Spleen (tissue), 11 donors: ENCODE measurements around the gene NUMA1. TPM values are rescaled to one million over a fixed set of nuclear protein-coding genes. Genes with fewer than 3 reads are reported as not detected.
A peak's percentile ranks its signal among the peaks of the same experiment; 100 is the strongest.

ENCODE experiments used
- DNase-seq: peaks from one replicate; pipeline ENCODE4 v3.0.0-alpha.2; 2020
- H3K27ac ChIP-seq, 8 donors: fragments of 200-600 bp; sonication (generic) in 7 of 8; 1 replicate in 4 of 8; 2 replicates in 4 of 8; pipeline versions ENCODE4 v1.5.0 to v1.8.0; 2016 to 2021; ENCODE audit warnings: inconsistent platforms in 4 of 8, mild to moderate bottlenecking in 4 of 8, moderate library complexity in 1 of 8
- H3K27me3 ChIP-seq, 7 donors: fragments of 200-600 bp; sonication (generic) in 6 of 7; replicated peaks in 1 of 7; 1 replicate in 4 of 7; 2 replicates in 3 of 7; pipeline versions ENCODE4 v1.5.0 to v1.8.0; 2016 to 2021; ENCODE audit warnings: inconsistent platforms in 3 of 7, mild to moderate bottlenecking in 1 of 7
- H3K36me3 ChIP-seq, 6 donors: fragments of 200-600 bp; sonication (generic) in 5 of 6; 1 replicate in 4 of 6; 2 replicates in 2 of 6; pipeline versions ENCODE4 v1.5.0 to v1.8.0; 2016 to 2021; ENCODE audit warnings: inconsistent platforms in 2 of 6
- H3K4me1 ChIP-seq, 6 donors: fragments of 200-600 bp; sonication (generic) in 5 of 6; 1 replicate in 3 of 6; 2 replicates in 3 of 6; pipeline versions ENCODE4 v1.5.0 to v1.8.0; 2016 to 2021; ENCODE audit warnings: inconsistent platforms in 3 of 6
- H3K4me3 ChIP-seq, 8 donors: fragments of 200-600 bp; sonication (generic) in 7 of 8; 1 replicate in 4 of 8; 2 replicates in 4 of 8; pipeline versions ENCODE4 v1.5.0 to v1.8.0; 2016 to 2021; ENCODE audit warnings: inconsistent platforms in 4 of 8, mild to moderate bottlenecking in 4 of 8, moderate library complexity in 2 of 8
- H3K9me3 ChIP-seq, 8 donors: fragments of 200-600 bp; sonication (generic) in 7 of 8; 1 replicate in 4 of 8; 2 replicates in 4 of 8; pipeline versions ENCODE4 v1.5.0 to v1.8.0; 2016 to 2021; ENCODE audit warnings: inconsistent platforms in 4 of 8
- CTCF ChIP-seq, 11 experiments: fragments of 200-600 bp in 7 of 11; fragments of 450-650 bp in 4 of 11; sonication (generic) in 4 of 11; IDR thresholded peaks in 8 of 11; conservative IDR thresholded peaks in 3 of 11; 1 replicate in 7 of 11; 2 replicates in 4 of 11; pipeline versions ENCODE4 v1.4.0 to v1.8.0; 2016 to 2021; ENCODE audit warnings: antibody characterized with exemption in 11 of 11, inconsistent platforms in 4 of 11, mild to moderate bottlenecking in 1 of 11
- POLR2A ChIP-seq, 3 donors: fragments of 450-650 bp; IDR thresholded peaks; one replicate each; pipeline ENCODE4 v1.5.1; 2017; ENCODE audit warnings: antibody characterized with exemption in 3 of 3, mild to moderate bottlenecking in 1 of 3
- POLR2AphosphoS5 ChIP-seq, 3 donors: sonication (generic); formaldehyde crosslinking; IDR thresholded peaks; one replicate each; pipeline ENCODE4 v1.5.1; 2017; ENCODE audit warnings: antibody characterized with exemption in 3 of 3
- WGBS, 5 donors: extraction: QIAGEN DNeasy Blood & Tissue Kit in 3 of 5; methylation state at CpG; one replicate each; pipeline versions ENCODE4 v1.1.5 to v1.1.7; 2013 to 2018; 5-methylcytosine and 5-hydroxymethylcytosine counted together
- intact Hi-C: fragments of 100-400 bp; cut with DNase I; formaldehyde crosslinking; loops from one replicate; pipeline ENCODE4 v1.15.0; 2023; ENCODE audit warnings: low total_unique reads
- polyA plus RNA-seq, 3 donors: library from polyadenylated mRNA; stranded (reverse); fragments of 200-250 nt; gene quantifications; one replicate each; pipeline ENCODE4 v1.2.1, GENCODE V29; 2013
- total RNA-seq, 7 donors: library from RNA; depleted of rRNA in 3 of 7; stranded (reverse); fragments of >200 nt in 3 of 7; fragmentation: NEBNext Ultra II Directional in 4 of 7; extraction: Animal tissue kit (Norgen Biotek cat#: 25700) in 4 of 7; gene quantifications; one replicate each; pipeline versions ENCODE4 v1.1.0 to v1.2.1, GENCODE V29; 2016 to 2021
- donor health status: healthy with polysubstance abuse.
- donor health status: DM: no; HTN: no; CAD: no; lungs with moderate emphysema.
- donor health status: DM: no; HTN: no; CAD: no.
- donor health status: Bipolar disorder and iron deficiency.
- donor health status: healthy.
- donor health status: DM: no; HTN: no; CAD: no.
- donor health status: DM: yes; HTN: yes; CAD: no.

NUMA1 gene
- total and polyA plus RNA-seq, 10 donors: 75.5 to 248 (median 185) TPM

- Histone ChIP-seq H3K4me1 (peaks cover 5 to 56% (median 35%) of the 10 kb centered on the region in 6 donors), H3K9me3 (no peaks in the 10 kb centered on the region), H3K4me3 (no peak overlapping the region), H3K36me3 (peaks cover 0 to 38% (median 0%) of the 10 kb centered on the region in 6 donors), H3K27me3 (no peaks in the 10 kb centered on the region), H3K27ac (peak overlapping the region in 3 of 8 donors; percentile 35 to 51 (median 47))
- 62 to 66% (median 65%) methylated on average over 3 of the region's 3 CpGs for WGBS, 5 donors
- intact Hi-C loops: no loop called here
- no peak for DNase-seq
- TF ChIP-seq POLR2AphosphoS5 (IDR thresholded peaks at IDR 0.05) (no peak), CTCF (IDR thresholded peaks at IDR 0.05 in 8 of 11, conservative IDR thresholded peaks at IDR 0.05 in 3 of 11) (no peak)
Measured at GRCh38 chr11:71990701-71991100, 89.6 kb downstream of the NUMA1 start.

GRCh38 chr11:71988050-71988449 lies 92.3 kb downstream of the NUMA1 start:
- DNase-seq: no peak
- peaks cover 5 to 46% (median 31%) of the 10 kb centered on the region in 6 donors for H3K4me1 ChIP-seq
- 81 to 93% (median 88%) methylated on average over 3 of the region's 3 CpGs for whole genome bisulfite sequencing, 5 donors
- no peak overlapping the region for H3K4me3 ChIP-seq
- intact Hi-C loops: no loop called here
- TF ChIP-seq POLR2A (IDR thresholded peaks at IDR 0.05) (no peak), CTCF (IDR thresholded peaks at IDR 0.05 in 8 of 11, conservative IDR thresholded peaks at IDR 0.05 in 3 of 11) (no peak), POLR2AphosphoS5 (IDR thresholded peaks at IDR 0.05) (no peak)
- H3K27me3 ChIP-seq: no peaks in the 10 kb centered on the region
- peaks cover 0 to 57% (median 8%) of the 10 kb centered on the region in 6 donors for H3K36me3 ChIP-seq
- no peak overlapping the region for H3K27ac ChIP-seq
- H3K9me3 ChIP-seq: no peaks in the 10 kb centered on the region

GRCh38 chr11:71987521-71987920 lies 92.8 kb downstream of the NUMA1 start:
- H3K9me3 ChIP-seq: no peaks in the 10 kb centered on the region
- WGBS, 5 donors: 47 to 49% (median 48%) methylated on average over 2 of the region's 2 CpGs
- no peak overlapping the region for H3K4me3 ChIP-seq
- H3K27me3 ChIP-seq: no peaks in the 10 kb centered on the region
- intact Hi-C loops: no loop called here
- H3K36me3 ChIP-seq: peaks cover 0 to 63% (median 9%) of the 10 kb centered on the region in 6 donors
- no peak for DNase-seq
- TF ChIP-seq POLR2AphosphoS5 (IDR thresholded peaks at IDR 0.05) (no peak), CTCF (IDR thresholded peaks at IDR 0.05 in 8 of 11, conservative IDR thresholded peaks at IDR 0.05 in 3 of 11) (no peak), POLR2A (IDR thresholded peaks at IDR 0.05) (no peak)
- no peak overlapping the region for H3K27ac ChIP-seq
- peaks cover 5 to 41% (median 25%) of the 10 kb centered on the region in 6 donors for H3K4me1 ChIP-seq

- Histone ChIP-seq H3K4me1 (peaks cover 0 to 27% (median 11%) of the 10 kb centered on the region in 6 donors), H3K4me3 (no peak overlapping the region), H3K9me3 (no peaks in the 10 kb centered on the region), H3K27me3 (no peaks in the 10 kb centered on the region), H3K27ac (peak overlapping the region in 5 of 8 donors; percentile 2 to 49 (median 24)), H3K36me3 (peaks cover 0 to 65% (median 9%) of the 10 kb centered on the region in 6 donors)
- 58 to 74% (median 70%) methylated on average over 2 of the region's 2 CpGs for WGBS, 5 donors
- no peak for DNase-seq
- TF ChIP-seq POLR2A (IDR thresholded peaks at IDR 0.05) (no peak), POLR2AphosphoS5 (IDR thresholded peaks at IDR 0.05) (no peak), CTCF (IDR thresholded peaks at IDR 0.05 in 8 of 11, conservative IDR thresholded peaks at IDR 0.05 in 3 of 11) (no peak)
- intact Hi-C loops: no loop called here
Measured at GRCh38 chr11:71986131-71986530, 94.2 kb downstream of the NUMA1 start.
